ENCODE data around the gene RNF123. TPM values are rescaled to one million over a fixed set of nuclear protein-coding genes. Genes with fewer than 3 reads are reported as not detected.
A peak's percentile ranks its signal among the peaks of the same experiment; 100 is the strongest.

RNF123 gene
- total RNA-seq, 4 donors from 2014 or later, result 34.6 to 99.5 (median 52.1) TPM

DNA sequence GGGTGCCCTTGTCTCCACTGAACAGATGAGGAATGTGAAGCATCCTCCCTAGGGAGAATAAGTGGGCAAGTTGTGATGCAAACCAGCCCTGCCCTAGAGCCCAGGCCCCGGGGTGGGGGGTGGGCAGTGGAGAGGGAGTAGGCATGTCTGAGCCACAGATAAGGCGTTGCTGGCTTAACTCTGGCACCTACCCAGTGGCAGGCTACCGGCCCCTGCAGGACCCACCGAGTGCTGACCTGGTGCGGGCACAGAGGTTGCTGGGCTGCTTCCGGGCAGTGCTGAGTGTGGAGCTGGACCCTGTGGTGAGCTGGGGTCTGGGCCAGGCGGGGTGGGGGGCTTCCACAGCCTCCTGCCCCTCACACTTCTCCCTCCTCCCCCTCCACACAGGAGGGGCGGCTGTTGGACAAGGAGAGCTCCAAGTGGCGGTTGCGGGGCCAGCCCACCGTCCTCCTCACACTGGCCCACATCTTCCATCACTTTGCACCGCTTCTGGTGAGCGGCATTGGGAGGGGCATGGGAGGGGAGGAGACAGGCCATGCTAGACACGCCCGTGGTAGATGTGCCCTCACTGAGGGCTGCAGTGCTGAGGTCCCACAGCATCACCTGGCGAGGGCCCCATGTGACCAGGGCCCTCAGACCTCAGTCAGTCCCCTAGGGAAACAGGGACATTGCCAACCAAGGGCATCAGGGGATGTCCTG is 10.1 kb downstream of the RNF123 start:
- TF ChIP-seq EP300 (IDR thresholded peaks at IDR 0.05; ENCODE audit: low read depth), result no peak
- TF ChIP-seq, protein P1, sequence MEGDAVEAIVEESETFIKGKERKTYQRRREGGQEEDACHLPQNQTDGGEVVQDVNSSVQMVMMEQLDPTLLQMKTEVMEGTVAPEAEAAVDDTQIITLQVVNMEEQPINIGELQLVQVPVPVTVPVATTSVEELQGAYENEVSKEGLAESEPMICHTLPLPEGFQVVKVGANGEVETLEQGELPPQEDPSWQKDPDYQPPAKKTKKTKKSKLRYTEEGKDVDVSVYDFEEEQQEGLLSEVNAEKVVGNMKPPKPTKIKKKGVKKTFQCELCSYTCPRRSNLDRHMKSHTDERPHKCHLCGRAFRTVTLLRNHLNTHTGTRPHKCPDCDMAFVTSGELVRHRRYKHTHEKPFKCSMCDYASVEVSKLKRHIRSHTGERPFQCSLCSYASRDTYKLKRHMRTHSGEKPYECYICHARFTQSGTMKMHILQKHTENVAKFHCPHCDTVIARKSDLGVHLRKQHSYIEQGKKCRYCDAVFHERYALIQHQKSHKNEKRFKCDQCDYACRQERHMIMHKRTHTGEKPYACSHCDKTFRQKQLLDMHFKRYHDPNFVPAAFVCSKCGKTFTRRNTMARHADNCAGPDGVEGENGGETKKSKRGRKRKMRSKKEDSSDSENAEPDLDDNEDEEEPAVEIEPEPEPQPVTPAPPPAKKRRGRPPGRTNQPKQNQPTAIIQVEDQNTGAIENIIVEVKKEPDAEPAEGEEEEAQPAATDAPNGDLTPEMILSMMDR (IDR thresholded peaks at IDR 0.05), result no peak
- TF ChIP-seq POLR2AphosphoS5 (IDR thresholded peaks at IDR 0.05), result no peak
- no peak for TF ChIP-seq POLR2A (IDR thresholded peaks at IDR 0.05)
- in situ Hi-C loops (cut with MboI; ENCODE audit: low pct_ligation_motif_present in 1 of 4, low pct_unique_long_range_greater_than_20kb in 1 of 4, low sequenced_read_pairs in 3 of 4), result no loop called here

DNA sequence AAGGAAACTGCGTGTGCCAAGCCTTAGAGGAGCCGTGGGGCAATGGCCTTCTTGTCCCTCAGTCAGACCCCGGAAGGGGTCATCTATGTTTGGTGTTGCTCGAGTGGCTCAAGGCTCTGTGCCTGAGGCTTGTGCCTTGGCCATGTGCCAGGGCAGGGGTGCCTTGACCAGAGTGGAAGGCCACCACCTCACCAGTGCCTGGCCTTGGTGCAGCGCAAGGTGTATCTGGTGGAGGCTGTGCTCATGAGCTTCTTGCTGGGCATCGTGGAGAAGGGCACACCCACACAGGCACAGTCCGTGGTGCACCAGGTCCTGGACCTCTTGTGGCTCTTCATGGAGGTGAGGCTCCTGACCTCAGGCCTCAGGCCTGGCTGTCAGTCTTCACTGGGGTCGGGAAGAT is 10.7 kb downstream of the RNF123 start:
- H3K9me3 ChIP-seq, result no peaks in the 10 kb centered on the region
- no peak for DNase-seq
- in situ Hi-C loops (cut with MboI; ENCODE audit: low pct_ligation_motif_present in 1 of 4, low pct_unique_long_range_greater_than_20kb in 1 of 4, low sequenced_read_pairs in 3 of 4) (loop anchor here in 1 of 4 donors (10.0 kb wide), 1 partner anchor 145 kb away; no protein-coding TSS in a partner anchor), intact Hi-C loops (cut with DNase I; ENCODE audit: low total_unique reads) (loop anchor here (10.0 kb wide), 2 partner anchors 145 to 205 kb away; partner anchors contain the start of gene MST1R)
- H3K27ac ChIP-seq, result no peak overlapping the region
- TF ChIP-seq POLR2A (IDR thresholded peaks at IDR 0.05), result no peak
- no peak for TF ChIP-seq POLR2AphosphoS5 (IDR thresholded peaks at IDR 0.05)
- whole genome bisulfite sequencing, 2 donors (ENCODE audit: low coverage in 1 of 2), result 81% methylated on average over 8 of the region's 8 CpGs; no CpG with 5 or more reads in 1 of the 2 donors
- peaks cover 0 to 10% (median 0%) of the 10 kb centered on the region in 4 donors for H3K36me3 ChIP-seq
- no peaks in the 10 kb centered on the region for H3K4me1 ChIP-seq
- H3K4me3 ChIP-seq, result no peak overlapping the region
- no peaks in the 10 kb centered on the region for H3K27me3 ChIP-seq

More for the DNA sequence above, 10.1 kb downstream of the RNF123 start:
- intact Hi-C loops (cut with DNase I; ENCODE audit: low total_unique reads), result no loop called here
- no peaks in the 10 kb centered on the region for H3K9me3 ChIP-seq
- peaks cover 0 to 10% (median 0%) of the 10 kb centered on the region in 4 donors for H3K36me3 ChIP-seq
- WGBS, 2 donors (ENCODE audit: low coverage in 1 of 2), result 86% methylated on average over 13 of the region's 16 CpGs; no CpG with 5 or more reads in 1 of the 2 donors
- no peak for DNase-seq
- no peak overlapping the region for H3K27ac ChIP-seq
- no peaks in the 10 kb centered on the region for H3K27me3 ChIP-seq
- H3K4me1 ChIP-seq, result no peaks in the 10 kb centered on the region
- H3K4me3 ChIP-seq, result no peak overlapping the region

DNA sequence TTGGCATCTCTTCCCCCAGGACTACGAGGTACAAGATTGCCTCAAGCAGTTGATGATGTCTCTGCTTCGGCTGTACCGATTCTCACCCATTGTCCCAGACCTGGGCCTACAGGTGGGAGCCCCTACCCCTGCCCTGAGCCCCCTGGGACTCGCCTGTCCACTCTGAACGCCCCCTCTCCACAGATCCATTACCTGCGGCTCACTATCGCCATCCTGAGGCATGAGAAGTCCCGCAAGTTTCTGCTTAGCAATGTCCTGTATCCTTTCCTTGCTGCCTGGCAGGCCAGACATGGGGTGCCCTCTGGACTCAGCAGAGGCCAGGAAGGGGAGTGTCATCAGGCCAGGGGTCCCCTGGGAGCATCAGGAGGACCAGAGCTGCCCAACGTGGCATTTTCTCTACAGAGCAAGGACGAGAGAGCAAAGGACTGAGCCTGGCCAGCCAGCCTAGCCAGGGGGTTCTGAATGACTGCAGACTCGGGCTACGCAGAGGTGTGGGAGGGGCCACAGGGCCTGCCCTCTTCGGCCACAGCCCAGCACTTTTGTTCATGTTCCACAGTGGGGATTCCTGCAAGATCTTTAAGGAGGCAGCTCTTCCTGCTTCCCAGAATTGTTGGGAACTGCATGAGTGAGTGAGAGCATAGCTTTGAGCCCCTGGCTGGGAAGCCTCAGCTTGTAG is 11.2 kb downstream of the RNF123 start:
- no peak overlapping the region for H3K4me3 ChIP-seq
- H3K4me1 ChIP-seq, result no peaks in the 10 kb centered on the region
- in situ Hi-C loops (cut with MboI; ENCODE audit: low pct_ligation_motif_present in 1 of 4, low pct_unique_long_range_greater_than_20kb in 1 of 4, low sequenced_read_pairs in 3 of 4) (loop anchor here in 1 of 4 donors (10.0 kb wide), 1 partner anchor 144 kb away; no protein-coding TSS in a partner anchor), intact Hi-C loops (cut with DNase I; ENCODE audit: low total_unique reads) (loop anchor here (10.0 kb wide), 2 partner anchors 144 to 204 kb away; partner anchors contain the start of gene MST1R)
- no peak overlapping the region for H3K27ac ChIP-seq
- no peak for DNase-seq
- TF ChIP-seq POLR2A (IDR thresholded peaks at IDR 0.05), result no peak
- TF ChIP-seq, protein P1 (IDR thresholded peaks at IDR 0.05), result no peak
- TF ChIP-seq EP300 (IDR thresholded peaks at IDR 0.05; ENCODE audit: low read depth), result no peak
- TF ChIP-seq POLR2AphosphoS5 (IDR thresholded peaks at IDR 0.05), result no peak
- no peaks in the 10 kb centered on the region for H3K9me3 ChIP-seq
- peaks cover 0 to 10% (median 0%) of the 10 kb centered on the region in 4 donors for H3K36me3 ChIP-seq
- 79% methylated on average over 13 of the region's 13 CpGs; no CpG with 5 or more reads in 1 of the 2 donors for WGBS, 2 donors (ENCODE audit: low coverage in 1 of 2)
- H3K27me3 ChIP-seq, result no peaks in the 10 kb centered on the region

DNA sequence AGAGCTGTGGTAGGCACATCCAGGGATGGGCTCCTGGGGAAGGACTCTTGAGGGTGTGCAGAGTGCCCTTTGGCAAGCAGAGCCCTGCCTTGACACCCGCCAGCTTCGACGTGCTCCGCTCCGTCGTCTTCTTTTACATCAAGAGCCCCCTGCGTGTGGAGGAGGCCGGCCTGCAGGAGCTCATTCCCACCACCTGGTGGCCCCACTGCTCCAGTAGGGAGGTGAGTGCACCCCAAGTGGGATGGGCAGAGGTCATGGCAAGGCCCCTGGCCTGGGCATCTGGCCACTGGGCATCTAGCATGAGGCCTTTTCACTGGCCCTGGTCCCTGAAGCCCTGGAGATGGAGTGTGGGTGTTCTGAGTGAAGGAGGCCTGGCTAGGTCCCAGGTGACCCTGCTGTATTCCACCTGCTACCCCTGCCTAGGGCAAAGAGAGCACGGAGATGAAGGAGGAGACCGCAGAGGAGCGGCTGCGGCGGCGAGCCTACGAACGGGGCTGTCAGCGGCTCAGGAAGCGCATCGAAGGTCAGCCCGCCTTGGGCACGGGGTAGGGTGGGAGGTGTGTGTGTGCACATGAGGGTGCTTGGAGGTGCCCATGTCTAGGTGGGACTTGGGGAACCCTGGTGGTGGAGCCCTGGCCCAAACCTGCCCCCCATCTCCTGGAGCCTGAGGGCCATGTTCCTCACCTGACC is 12.2 kb downstream of the RNF123 start:
- TF ChIP-seq POLR2A (IDR thresholded peaks at IDR 0.05) (no peak), POLR2AphosphoS5 (IDR thresholded peaks at IDR 0.05) (no peak)
- TF ChIP-seq, protein P1 (IDR thresholded peaks at IDR 0.05), result peak in 3 of 5 experiments; percentile 19 to 34 (median 26)
- no peaks in the 10 kb centered on the region for H3K9me3 ChIP-seq
- no peak overlapping the region for H3K27ac ChIP-seq
- DNase-seq, result no peak
- H3K4me3 ChIP-seq, result no peak overlapping the region
- no peaks in the 10 kb centered on the region for H3K4me1 ChIP-seq
- intact Hi-C loops (cut with DNase I; ENCODE audit: low total_unique reads) (loop anchor here (10.0 kb wide), 2 partner anchors 143 to 203 kb away; partner anchors contain the start of gene MST1R), in situ Hi-C loops (cut with MboI; ENCODE audit: low pct_ligation_motif_present in 1 of 4, low pct_unique_long_range_greater_than_20kb in 1 of 4, low sequenced_read_pairs in 3 of 4) (loop anchor here in 1 of 4 donors (10.0 kb wide), 1 partner anchor 143 kb away; no protein-coding TSS in a partner anchor)
- H3K36me3 ChIP-seq, result peaks cover 0 to 10% (median 0%) of the 10 kb centered on the region in 4 donors
- 90 to 100% methylated on average over 1 to 21 of the region's 21 CpGs for WGBS, 2 donors (ENCODE audit: low coverage in 1 of 2)
- no peaks in the 10 kb centered on the region for H3K27me3 ChIP-seq

All from transverse colon (tissue), 4 donors.